ENCODE results near the gene PINK1. TPM values are rescaled to one million over a fixed set of nuclear protein-coding genes. Genes with fewer than 3 reads are reported as not detected.
"Not testable (repeated sequence)": the region's sequence is repeated elsewhere in the genome, so short reads cannot be mapped to it uniquely, and the experiment has no call there.

Gene PINK1
- total RNA-seq, 2 experiments from 2014 or later = 9.4 to 10.3 TPM

DNA sequence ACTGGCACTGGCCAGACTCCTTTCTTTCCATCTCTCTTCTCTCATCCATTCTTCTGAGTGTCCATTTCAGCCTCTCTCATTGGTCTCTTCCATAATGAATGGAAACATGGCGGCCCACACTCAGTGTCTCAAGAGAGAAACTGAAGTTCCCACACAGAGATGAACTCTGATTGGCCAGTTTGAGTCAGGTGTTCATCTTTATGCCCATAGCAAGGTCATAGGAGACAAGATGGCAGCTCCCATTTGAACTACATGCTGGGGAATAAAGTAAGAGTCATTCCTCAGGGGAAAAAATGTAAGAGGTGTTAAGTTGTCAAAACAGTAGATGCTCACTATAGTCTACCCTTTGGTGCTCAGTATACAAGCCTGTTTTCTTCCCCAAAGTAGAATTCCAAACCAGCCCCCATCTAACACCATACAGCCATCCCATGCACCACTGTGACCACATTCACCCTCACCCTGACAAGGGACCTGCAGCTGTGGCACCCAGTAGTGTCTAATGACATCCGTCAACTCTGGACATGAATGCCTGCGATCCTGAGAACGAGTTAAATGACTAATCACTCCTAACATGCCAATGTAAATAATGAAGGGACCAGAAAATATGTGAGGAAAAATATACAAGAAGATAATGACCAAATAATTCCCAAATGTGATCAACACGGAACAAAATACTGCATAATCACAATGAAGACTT is 32.0 kb upstream of the PINK1 start:
- no peak overlapping the region for H3K4me3 Mint-ChIP-seq

DNA sequence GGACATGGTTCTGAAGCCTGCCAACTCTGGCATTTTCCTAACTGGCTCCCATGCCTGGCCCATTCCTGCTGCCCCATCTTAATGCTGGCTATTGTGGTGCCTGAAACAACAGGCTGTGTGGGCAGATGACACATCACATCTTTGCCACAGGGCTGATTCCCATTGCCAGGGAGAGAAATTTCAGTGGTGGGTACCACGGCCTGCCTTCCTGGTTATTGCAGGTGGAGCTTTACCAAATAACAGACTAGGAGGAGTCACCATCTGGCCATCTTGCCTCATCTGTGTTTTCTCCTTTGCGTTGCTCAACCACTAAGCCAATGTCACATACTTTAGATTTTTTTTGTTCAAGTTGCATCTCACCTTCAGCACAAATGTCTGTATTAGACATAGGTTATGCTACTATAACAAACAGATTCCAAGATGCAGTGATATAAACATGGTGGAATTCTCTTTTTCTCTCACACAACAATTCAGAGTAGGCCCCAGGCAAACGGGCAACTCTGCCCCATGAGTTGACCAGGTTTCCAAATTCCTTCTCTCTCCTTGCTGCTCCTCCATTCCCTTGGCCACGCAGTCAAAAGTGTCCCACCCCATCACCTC is 30.3 kb upstream of the PINK1 start:
- no peak overlapping the region for H3K4me3 Mint-ChIP-seq
- DNase-seq (no peak), ATAC-seq (ENCODE audit: low read depth) (no peak)
- POLR2A ChIA-PET = no interaction called here
- H3K27me3 Mint-ChIP-seq = peaks cover 9% of the 10 kb centered on the region
- no peaks in the 10 kb centered on the region for H3K36me3 Mint-ChIP-seq
- H3K27ac Mint-ChIP-seq = no peak overlapping the region
- no peaks in the 10 kb centered on the region for H3K4me1 Mint-ChIP-seq
- no peaks in the 10 kb centered on the region for H3K9me3 Mint-ChIP-seq

More for the DNA sequence above, 32.0 kb upstream of the PINK1 start:
- POLR2A ChIA-PET = no interaction called here
- ATAC-seq (ENCODE audit: low read depth) (no peak), DNase-seq (no peak)
- Mint-ChIP-seq H3K9me3 (no peaks in the 10 kb centered on the region), H3K4me1 (peaks cover 2% of the 10 kb centered on the region), H3K27ac (no peak overlapping the region), H3K27me3 (peaks cover 5% of the 10 kb centered on the region), H3K36me3 (no peaks in the 10 kb centered on the region)

DNA sequence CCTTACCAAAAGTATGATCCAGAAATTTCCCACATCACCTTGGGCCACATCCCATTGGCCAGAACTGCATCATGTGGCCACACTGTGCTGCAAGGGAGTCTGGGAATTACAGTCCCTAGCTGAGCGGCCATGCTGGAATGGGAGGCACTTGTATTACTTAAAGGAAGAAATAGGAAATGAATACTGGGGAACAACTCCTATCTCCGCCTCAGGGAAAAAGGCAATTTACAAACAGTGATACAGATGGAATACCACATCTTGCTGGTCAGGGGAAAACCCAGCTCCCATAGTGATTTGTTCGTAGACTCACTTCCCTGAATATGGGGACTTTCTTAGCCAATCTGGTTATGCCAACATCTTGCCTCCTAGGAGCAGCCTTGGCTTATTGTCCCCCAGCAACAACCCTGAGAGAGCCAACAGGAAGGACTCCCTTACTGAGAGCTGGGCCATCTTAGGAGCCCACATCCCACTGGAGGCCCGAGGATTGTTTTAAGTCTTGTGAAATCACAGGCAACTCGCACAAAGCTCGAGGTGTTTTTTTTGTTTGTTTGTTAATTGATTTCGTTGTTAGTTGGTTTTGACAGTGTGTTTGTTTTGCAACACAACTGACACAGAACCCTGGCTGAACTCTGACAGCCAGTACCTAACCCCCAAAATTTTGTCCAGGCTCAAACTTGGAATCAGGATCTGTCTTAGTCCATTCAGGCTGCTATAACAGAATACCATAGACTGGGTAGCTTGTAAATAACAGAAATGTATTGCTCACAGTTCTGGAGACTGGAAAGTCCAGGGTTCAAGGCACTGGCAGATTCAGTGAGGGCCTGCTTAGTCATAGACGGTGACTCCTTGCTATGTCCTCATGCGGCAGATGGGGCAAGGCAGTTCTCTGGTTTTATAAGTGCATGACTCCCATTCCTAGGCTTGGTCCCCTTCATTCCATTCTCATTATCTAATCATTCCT is 29.5 kb upstream of the PINK1 start:
- no peaks in the 10 kb centered on the region for H3K36me3 Mint-ChIP-seq
- DNase-seq (no peak), ATAC-seq (ENCODE audit: low read depth) (no peak)
- H3K9me3 Mint-ChIP-seq = no peaks in the 10 kb centered on the region
- H3K27ac Mint-ChIP-seq = no peak overlapping the region
- no peak overlapping the region for H3K4me3 Mint-ChIP-seq
- peaks cover 6% of the 10 kb centered on the region for H3K27me3 Mint-ChIP-seq
- no peaks in the 10 kb centered on the region for H3K4me1 Mint-ChIP-seq
- POLR2A ChIA-PET = no interaction called here

DNA sequence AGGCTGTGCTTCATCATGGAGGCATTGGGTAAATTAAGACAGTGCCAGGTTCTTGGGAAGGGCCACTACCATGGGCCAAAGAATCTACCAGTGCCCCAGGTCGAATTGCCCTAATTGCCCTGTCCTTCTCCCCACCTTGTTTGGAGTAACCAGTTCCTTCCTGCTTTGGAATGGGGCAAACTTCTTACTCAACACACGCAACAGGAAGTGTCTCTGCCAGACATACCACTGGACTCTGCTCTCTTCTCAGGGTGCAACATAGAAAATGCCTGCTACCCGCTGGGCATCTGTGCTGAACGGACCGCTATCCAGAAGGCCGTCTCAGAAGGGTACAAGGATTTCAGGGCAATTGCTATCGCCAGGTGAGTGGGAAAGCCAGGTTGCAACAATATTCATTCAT is 28.6 kb upstream of the PINK1 start:
- H3K9me3 Mint-ChIP-seq = no peaks in the 10 kb centered on the region
- no peak overlapping the region for H3K4me3 Mint-ChIP-seq
- ATAC-seq (ENCODE audit: low read depth) (no peak), DNase-seq (no peak)
- no peak overlapping the region for H3K27ac Mint-ChIP-seq
- peaks cover 4% of the 10 kb centered on the region for H3K27me3 Mint-ChIP-seq
- H3K4me1 Mint-ChIP-seq = no peaks in the 10 kb centered on the region
- POLR2A ChIA-PET = no interaction called here
- H3K36me3 Mint-ChIP-seq = no peaks in the 10 kb centered on the region

DNA sequence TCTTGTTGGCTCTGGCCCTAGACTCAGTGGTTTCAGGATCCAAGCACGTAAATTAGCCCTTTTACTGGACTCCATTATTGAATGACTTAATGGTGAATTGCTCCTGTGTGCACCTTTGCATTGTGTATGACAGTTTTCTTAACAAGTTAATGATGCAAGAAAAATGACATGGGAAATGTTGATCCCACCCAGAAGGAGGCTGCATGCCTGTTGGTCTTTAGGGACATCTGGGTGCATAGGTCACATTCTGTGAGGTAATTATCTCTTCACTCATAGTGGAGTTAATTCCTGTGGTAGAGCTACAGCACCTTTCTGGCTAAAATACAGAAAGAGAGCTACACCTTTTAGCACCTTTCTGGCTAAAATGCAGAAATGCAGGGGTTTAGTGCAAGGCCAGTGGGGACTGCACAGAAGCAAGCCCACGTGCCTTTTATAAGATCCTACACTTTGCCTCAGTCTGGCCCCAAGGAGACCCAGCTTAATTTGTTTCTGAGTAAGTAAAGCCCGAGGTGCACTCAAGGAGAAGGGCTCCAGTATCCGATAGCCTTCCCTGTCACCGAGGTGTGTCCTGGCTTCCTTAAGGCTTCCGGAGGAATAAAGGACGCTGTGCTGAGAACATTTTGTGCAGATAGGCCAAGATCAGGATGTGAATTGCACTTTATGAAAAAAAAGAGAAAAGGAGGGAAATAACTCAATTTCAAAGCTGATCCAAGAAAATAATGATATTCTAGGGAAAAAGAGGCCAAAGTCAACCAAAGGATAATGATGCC is 26.3 kb upstream of the PINK1 start:
- H3K27ac Mint-ChIP-seq; POLR2A ChIA-PET; ATAC-seq (ENCODE audit: low read depth); H3K36me3 Mint-ChIP-seq; H3K27me3 Mint-ChIP-seq; H3K4me3 Mint-ChIP-seq; DNase-seq; H3K4me1 Mint-ChIP-seq; H3K9me3 Mint-ChIP-seq: not testable (repeated sequence)

DNA sequence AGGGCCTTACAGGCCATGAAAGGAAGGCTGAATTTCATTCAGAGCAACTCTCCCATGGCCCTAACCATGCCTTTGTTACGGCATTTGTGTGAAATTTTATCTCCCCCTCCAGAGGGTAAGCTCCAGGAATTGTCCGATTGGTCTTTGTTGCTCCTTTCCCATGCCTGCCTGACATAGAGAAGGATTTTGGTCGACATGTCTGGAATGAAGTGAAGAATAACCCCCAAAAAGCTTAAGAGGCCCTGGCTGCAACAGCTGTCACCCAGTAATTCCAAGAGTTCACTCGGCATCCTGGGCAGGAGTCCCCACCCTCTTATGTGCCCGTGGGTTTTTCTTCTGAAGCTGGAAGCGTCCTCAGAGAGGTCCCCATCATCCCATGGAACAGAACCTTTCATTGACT is 23.7 kb upstream of the PINK1 start:
- DNase-seq (no peak), ATAC-seq (ENCODE audit: low read depth) (no peak)
- POLR2A ChIA-PET = no interaction called here
- Mint-ChIP-seq H3K27me3 (peaks cover 6% of the 10 kb centered on the region), H3K27ac (no peak overlapping the region), H3K4me3 (no peak overlapping the region), H3K4me1 (no peaks in the 10 kb centered on the region), H3K9me3 (no peaks in the 10 kb centered on the region), H3K36me3 (no peaks in the 10 kb centered on the region)

DNA sequence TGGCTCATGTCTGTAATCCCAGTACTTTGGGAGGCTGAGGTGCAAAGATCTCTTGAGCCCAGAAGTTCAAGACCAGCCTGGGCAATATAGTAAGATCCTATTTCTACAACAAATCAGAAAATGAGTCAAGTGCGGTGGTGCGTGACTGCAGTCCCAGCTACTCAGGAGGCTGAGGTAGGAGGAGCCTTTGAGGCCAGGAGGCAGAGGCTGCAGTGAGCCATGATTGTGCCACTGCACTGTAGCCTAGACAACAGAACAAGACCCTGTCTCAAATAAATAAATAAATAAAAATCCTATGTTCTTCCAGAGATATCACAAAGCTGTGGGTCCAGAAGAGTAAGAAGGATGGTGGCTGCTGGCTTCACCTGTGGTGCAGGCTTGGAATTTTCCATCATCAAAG is 22.3 kb upstream of the PINK1 start:
- peaks cover 6% of the 10 kb centered on the region for H3K27me3 Mint-ChIP-seq
- no peaks in the 10 kb centered on the region for H3K4me1 Mint-ChIP-seq
- no peak overlapping the region for H3K27ac Mint-ChIP-seq
- ATAC-seq (ENCODE audit: low read depth) (no peak), DNase-seq (no peak)
- H3K4me3 Mint-ChIP-seq = no peak overlapping the region
- POLR2A ChIA-PET = no interaction called here
- no peaks in the 10 kb centered on the region for H3K36me3 Mint-ChIP-seq
- H3K9me3 Mint-ChIP-seq = no peaks in the 10 kb centered on the region

DNA sequence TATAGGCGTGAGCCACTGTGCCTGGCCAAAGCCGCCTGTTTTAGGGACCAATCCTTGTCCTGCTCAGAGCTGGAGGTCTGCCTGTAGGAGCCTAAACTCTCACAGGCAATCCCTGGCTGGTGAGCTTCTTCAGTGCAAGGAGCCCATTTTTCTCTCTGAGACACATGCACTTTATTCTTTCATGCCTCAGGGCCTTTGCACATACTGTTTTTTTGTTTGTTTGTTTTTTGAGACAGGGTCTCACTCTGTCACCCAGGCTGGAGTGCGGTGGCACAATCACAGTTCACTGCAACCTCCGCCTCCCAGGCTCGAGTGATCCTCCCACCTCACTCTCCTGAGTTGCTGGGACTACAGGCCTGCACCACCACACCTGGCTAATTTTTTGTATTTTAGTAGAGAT is 21.6 kb upstream of the PINK1 start:
- Mint-ChIP-seq H3K27me3 (peaks cover 6% of the 10 kb centered on the region), H3K4me3 (no peak overlapping the region), H3K27ac (no peak overlapping the region), H3K4me1 (no peaks in the 10 kb centered on the region), H3K9me3 (no peaks in the 10 kb centered on the region), H3K36me3 (no peaks in the 10 kb centered on the region)
- DNase-seq (no peak), ATAC-seq (ENCODE audit: low read depth) (no peak)
- POLR2A ChIA-PET = no interaction called here

DNA sequence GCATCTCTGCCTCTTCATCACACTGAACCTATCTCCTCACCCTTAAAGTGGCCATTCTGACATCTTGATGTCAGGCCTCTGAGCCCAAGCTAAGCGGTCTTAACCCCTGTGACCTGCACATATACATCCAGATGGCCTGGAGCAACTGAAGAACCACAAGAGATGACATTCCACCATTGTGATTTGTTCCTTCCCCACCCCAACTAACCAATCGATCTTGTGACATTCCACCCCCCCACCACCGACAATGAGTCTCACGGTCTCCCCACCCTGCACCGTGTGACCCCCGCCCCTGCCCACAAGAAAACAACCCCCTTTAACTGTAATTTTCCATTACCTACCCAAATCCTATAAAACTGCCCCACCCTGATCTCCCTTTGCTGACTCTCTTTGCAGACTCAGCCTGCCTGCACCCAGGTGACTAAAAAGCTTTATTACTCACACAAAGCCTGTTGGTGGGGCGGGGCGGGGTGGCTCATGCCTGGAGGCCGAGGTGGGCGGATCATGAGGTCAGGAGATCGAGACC is 21.0 kb upstream of the PINK1 start:
- no peak for ATAC-seq (ENCODE audit: low read depth)
- POLR2A ChIA-PET = interaction anchor here (0.7 kb wide), 1 partner anchor 60 kb away, joined by 3 read pairs; the partner anchor contains the start of gene FAM43B
- H3K4me3 Mint-ChIP-seq = no peak overlapping the region
- H3K4me1 Mint-ChIP-seq = no peaks in the 10 kb centered on the region
- no peaks in the 10 kb centered on the region for H3K36me3 Mint-ChIP-seq
- peaks cover 3% of the 10 kb centered on the region for H3K27me3 Mint-ChIP-seq
- no peaks in the 10 kb centered on the region for H3K9me3 Mint-ChIP-seq
- DNase-seq = no peak
- H3K27ac Mint-ChIP-seq = no peak overlapping the region

DNA sequence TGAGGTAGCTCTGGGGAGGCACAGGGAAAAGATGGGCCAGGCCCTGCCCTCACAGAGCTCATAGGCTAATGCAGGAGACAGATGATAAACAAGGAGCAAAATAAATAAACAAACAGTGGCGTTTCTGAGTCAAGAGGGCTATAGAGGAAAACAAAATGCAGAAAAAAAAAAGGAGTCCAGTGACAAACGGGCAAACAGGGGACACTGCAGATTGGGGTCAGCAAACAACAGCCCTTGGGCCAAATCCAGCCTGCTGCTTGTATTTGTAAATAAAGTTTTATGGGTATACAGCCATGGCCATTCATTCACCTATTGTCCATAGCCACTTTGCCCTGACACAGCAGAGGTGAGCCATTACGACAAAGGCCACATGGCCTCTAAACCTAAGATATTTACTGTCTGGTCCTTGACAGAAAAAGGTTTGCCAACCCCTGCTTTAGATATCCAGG is 19.1 kb upstream of the PINK1 start:
- no peak overlapping the region for H3K27ac Mint-ChIP-seq
- no peak for ATAC-seq (ENCODE audit: low read depth)

DNA sequence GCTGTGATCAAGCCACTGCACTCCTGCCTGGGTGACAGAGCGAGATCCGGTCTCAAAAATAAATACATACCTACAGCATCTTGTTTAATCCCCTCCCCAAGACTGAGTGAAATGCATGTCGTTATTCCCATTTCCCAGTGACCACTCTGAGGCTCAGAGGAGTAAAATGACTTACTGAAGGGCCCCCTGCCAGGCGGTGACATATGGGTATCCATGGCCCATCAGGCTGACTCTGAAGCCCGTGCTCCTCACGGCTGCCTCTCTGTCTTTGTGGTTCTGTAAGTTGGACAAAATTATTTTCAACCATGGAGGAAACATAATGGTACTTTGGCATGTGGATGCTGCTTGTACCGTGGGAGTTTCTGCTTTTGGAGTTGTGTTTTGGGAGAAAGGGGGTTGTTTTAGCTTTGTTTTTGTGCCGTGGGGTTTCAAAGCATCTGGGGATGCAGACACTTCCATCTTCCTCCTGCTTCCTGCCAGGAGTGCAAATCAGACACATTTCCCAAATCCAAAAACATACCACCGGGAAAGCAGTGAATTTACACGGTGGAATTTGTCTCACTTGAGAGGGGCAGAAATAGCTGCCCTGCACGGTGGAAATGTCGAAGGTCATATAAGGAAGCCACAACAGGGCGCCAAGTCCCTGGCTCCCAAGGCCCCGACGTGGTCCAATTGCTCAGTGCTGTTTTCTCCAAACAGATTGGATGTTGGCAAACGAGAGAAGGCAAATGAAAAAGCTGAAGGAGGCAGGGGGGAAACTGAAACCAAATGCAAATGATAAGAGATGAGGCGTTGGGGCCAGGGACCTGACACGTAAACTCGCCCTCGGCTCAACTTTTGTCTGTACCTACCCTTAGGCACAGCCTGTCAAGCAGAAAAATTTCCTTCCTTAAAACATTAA is 17.1 kb upstream of the PINK1 start:
- Mint-ChIP-seq H3K27me3 (no peaks in the 10 kb centered on the region), H3K9me3 (no peaks in the 10 kb centered on the region), H3K4me3 (no peak overlapping the region), H3K4me1 (no peaks in the 10 kb centered on the region), H3K36me3 (no peaks in the 10 kb centered on the region), H3K27ac (no peak overlapping the region)
- DNase-seq (no peak), ATAC-seq (ENCODE audit: low read depth) (no peak)
- POLR2A ChIA-PET = no interaction called here

More for the DNA sequence above, 19.1 kb upstream of the PINK1 start:
- Mint-ChIP-seq H3K27me3 (peaks cover 2% of the 10 kb centered on the region), H3K4me1 (no peaks in the 10 kb centered on the region), H3K36me3 (no peaks in the 10 kb centered on the region), H3K9me3 (no peaks in the 10 kb centered on the region), H3K4me3 (no peak overlapping the region)
- no peak for DNase-seq
- POLR2A ChIA-PET = no interaction called here

DNA sequence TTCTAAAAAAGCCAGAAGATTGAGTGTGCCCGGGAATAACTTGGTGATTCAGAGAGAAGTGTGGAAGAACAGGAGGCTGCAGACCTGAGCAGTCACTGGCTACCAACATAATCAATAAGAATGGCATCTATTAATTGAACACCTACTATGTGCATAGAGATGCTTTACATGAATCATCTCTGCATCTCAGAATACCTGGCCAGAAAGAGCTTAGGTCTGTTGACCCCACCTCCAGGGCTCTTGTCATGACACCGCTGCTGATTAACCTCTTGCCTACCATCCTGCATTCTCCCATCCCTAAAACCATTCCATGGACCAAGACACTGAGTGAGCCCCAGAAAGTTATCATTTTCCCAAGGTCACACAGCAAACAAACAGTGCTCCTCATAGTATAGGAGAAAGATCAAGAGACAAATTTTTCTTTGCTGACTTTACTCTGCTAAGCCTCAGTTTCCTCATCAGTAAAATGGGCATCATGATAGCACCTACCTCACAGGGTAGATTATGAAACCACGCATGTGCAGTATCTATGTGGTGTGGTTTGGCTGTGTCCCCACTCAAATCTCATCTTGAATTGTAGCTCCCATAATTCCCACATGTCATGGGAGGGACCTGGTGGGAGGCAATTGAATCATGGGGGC is 16.3 kb upstream of the PINK1 start:
- H3K27ac Mint-ChIP-seq = no peak overlapping the region

More for the DNA sequence above, 16.3 kb upstream of the PINK1 start:
- Mint-ChIP-seq H3K36me3 (no peaks in the 10 kb centered on the region), H3K27me3 (no peaks in the 10 kb centered on the region), H3K9me3 (no peaks in the 10 kb centered on the region), H3K4me1 (no peaks in the 10 kb centered on the region), H3K4me3 (no peak overlapping the region)
- ATAC-seq (ENCODE audit: low read depth) = no peak
- POLR2A ChIA-PET = no interaction called here
- DNase-seq = no peak

Data from activated naive CD8-positive, alpha-beta T cell treated with anti-CD3 and anti-CD28 coated beads, Interleukin-2, amount 10 ng/mL, durations not matched to agents 7 days and 5 days (primary cell).